Upper lobe of left lung (tissue), 6 donors: Measurements from ENCODE around the gene DLGAP5. TPM values are rescaled to one million over a fixed set of nuclear protein-coding genes. Genes with fewer than 3 reads are reported as not detected.
A peak's percentile ranks its signal among the peaks of the same experiment; 100 is the strongest.

ENCODE experiments used
- ATAC-seq, 2 donors: fragments of 200-7000 bp; cut with Tn5 transposase; one replicate each; pipeline ENCODE4 v1.9.1; 2022; ENCODE audit warnings: mild to moderate bottlenecking in 2 of 2, moderate library complexity in 2 of 2; ENCODE audit not compliant: low FRiP score in 2 of 2
- DNase-seq, 2 donors: peaks; one replicate each; pipeline ENCODE4 v3.0.0-alpha.2; 2019 to 2020
- H3K27ac ChIP-seq, 4 donors: fragments of 200-600 bp; sonication (generic); one replicate each; pipeline ENCODE4 v1.5.1; 2016 to 2019
- H3K27me3 ChIP-seq, 4 donors: fragments of 200-600 bp; sonication (generic); one replicate each; pipeline ENCODE4 v1.5.1; 2017 to 2019
- H3K36me3 ChIP-seq, 4 donors: fragments of 200-600 bp; sonication (generic); one replicate each; pipeline ENCODE4 v1.5.1; 2016 to 2019
- H3K4me1 ChIP-seq, 4 donors: fragments of 200-600 bp; sonication (generic); one replicate each; pipeline ENCODE4 v1.5.1; 2018 to 2019
- H3K4me3 ChIP-seq, 4 donors: fragments of 200-600 bp; sonication (generic); one replicate each; pipeline ENCODE4 v1.5.1; 2017 to 2019; ENCODE audit warnings: mild to moderate bottlenecking in 2 of 4, moderate library complexity in 1 of 4
- H3K9me3 ChIP-seq, 4 donors: fragments of 200-600 bp; sonication (generic); one replicate each; pipeline ENCODE4 v1.5.1; 2018 to 2019
- EP300 ChIP-seq, 4 donors: sonication (generic); formaldehyde crosslinking; IDR thresholded peaks; one replicate each; pipeline ENCODE4 v1.5.1; 2017; ENCODE audit warnings: antibody characterized with exemption in 4 of 4, control low read depth in 2 of 4
- POLR2A ChIP-seq, 4 donors: fragments of 450-650 bp; IDR thresholded peaks; one replicate each; pipeline ENCODE4 v1.5.1; 2016 to 2017; ENCODE audit warnings: antibody characterized with exemption in 4 of 4, mild to moderate bottlenecking in 2 of 4
- POLR2AphosphoS5 ChIP-seq, 2 donors: sonication (generic); formaldehyde crosslinking; IDR thresholded peaks; one replicate each; pipeline ENCODE4 v1.5.1; 2017; ENCODE audit warnings: antibody characterized with exemption in 2 of 2
- WGBS, 2 donors: methylation state at CpG; one replicate each; pipeline ENCODE4 v1.1.5; 2017 to 2018; 5-methylcytosine and 5-hydroxymethylcytosine counted together
- total RNA-seq, 6 donors: library from RNA; depleted of rRNA in 4 of 6; stranded (reverse); fragments of >200 nt in 4 of 6; gene quantifications; one replicate each; pipeline versions ENCODE4 v1.1.0 to v1.2.1, GENCODE V29; 2016 to 2021
- TF ChIP-seq, protein P1 (sequence below), 6 experiments: fragments of 450-650 bp in 4 of 6; fragments of 200-600 bp in 2 of 6; sonication (generic) in 2 of 6; IDR thresholded peaks; one replicate each; pipeline ENCODE4 v1.5.1; 2016 to 2019; ENCODE audit warnings: antibody characterized with exemption in 6 of 6
- donor health status: DM: no; HTN: no; CAD: no; lungs with moderate emphysema.
- donor health status: DM: no; HTN: yes; CAD: no; lungs with severe emphysema.

The DLGAP5 gene
- total RNA-seq, 6 donors from 2014 or later, result 0.39 to 1.6 (median 0.87) TPM; not detected in 2

DNA sequence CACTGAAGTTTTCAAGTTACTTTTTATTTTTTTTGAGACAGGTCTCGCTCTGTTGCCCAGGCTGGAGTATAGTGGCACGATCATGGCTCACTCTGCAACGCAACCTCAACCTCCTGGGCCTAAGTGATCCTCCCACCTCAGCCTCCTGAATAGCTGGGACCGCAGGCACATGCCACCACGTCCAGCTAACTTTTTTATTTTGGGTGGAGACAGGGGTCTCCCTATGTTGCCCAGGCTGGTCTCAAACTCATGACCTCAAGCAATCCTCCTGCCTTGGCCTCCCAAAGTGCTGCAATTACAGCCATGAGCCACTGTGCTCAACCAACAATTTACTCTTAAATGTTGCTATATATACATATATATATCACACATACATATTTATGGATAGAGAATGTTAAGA, 89.7 kb downstream of the DLGAP5 start:
- WGBS, 2 donors, result 88 to 94% methylated on average over 5 of the region's 5 CpGs
- H3K4me1 ChIP-seq, result peaks cover 58 to 81% (median 64%) of the 10 kb centered on the region in 4 donors
- ATAC-seq, result no peak

DNA sequence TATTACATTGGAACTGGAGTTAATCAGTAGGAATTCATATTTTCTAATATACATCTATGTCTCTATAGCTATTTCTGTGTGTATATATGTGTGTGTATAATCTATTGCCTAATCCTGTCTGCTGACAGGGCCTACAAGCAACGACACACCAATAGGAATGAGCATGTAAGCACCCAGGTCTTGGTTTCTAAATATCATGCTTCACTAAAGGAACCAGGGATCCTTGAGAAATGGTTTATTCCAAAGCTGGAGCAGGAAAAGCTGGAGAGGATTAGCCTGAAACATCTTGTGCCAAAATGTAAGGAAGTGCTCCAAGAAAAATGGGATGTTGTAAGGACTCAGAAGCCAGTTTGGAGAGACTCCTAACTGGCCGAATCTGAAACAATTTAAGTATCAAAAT, 91.6 kb downstream of the DLGAP5 start:
- DNase-seq (peak in 1 of 2 donors; percentile 21), ATAC-seq (no peak)
- Histone ChIP-seq H3K9me3 (peaks cover 0 to 7% (median 0%) of the 10 kb centered on the region in 4 donors), H3K27ac (peak overlapping the region; percentile 81 to 93 (median 92)), H3K4me3 (no peak overlapping the region), H3K27me3 (no peaks in the 10 kb centered on the region), H3K4me1 (peaks cover 53 to 67% (median 61%) of the 10 kb centered on the region in 4 donors), H3K36me3 (no peaks in the 10 kb centered on the region)
- WGBS, 2 donors, result 36 to 52% methylated on average over 2 of the region's 2 CpGs
- TF ChIP-seq POLR2A (IDR thresholded peaks at IDR 0.05) (no peak), EP300 (IDR thresholded peaks at IDR 0.05) (no peak), POLR2AphosphoS5 (IDR thresholded peaks at IDR 0.05) (no peak)
- TF ChIP-seq, protein P1, sequence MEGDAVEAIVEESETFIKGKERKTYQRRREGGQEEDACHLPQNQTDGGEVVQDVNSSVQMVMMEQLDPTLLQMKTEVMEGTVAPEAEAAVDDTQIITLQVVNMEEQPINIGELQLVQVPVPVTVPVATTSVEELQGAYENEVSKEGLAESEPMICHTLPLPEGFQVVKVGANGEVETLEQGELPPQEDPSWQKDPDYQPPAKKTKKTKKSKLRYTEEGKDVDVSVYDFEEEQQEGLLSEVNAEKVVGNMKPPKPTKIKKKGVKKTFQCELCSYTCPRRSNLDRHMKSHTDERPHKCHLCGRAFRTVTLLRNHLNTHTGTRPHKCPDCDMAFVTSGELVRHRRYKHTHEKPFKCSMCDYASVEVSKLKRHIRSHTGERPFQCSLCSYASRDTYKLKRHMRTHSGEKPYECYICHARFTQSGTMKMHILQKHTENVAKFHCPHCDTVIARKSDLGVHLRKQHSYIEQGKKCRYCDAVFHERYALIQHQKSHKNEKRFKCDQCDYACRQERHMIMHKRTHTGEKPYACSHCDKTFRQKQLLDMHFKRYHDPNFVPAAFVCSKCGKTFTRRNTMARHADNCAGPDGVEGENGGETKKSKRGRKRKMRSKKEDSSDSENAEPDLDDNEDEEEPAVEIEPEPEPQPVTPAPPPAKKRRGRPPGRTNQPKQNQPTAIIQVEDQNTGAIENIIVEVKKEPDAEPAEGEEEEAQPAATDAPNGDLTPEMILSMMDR (IDR thresholded peaks at IDR 0.05), result no peak

More for the DNA sequence above, 89.7 kb downstream of the DLGAP5 start:
- Histone ChIP-seq H3K9me3 (peaks cover 0 to 7% (median 0%) of the 10 kb centered on the region in 4 donors), H3K4me3 (no peak overlapping the region), H3K27ac (peak overlapping the region; percentile 84 to 93 (median 92)), H3K36me3 (no peaks in the 10 kb centered on the region), H3K27me3 (no peaks in the 10 kb centered on the region)
- no peak for TF ChIP-seq EP300 (IDR thresholded peaks at IDR 0.05)
- TF ChIP-seq POLR2AphosphoS5 (IDR thresholded peaks at IDR 0.05), result no peak
- TF ChIP-seq, protein P1 (IDR thresholded peaks at IDR 0.05), result no peak
- no peak for TF ChIP-seq POLR2A (IDR thresholded peaks at IDR 0.05)
- DNase-seq, result peak in 1 of 2 donors; percentile 14

DNA sequence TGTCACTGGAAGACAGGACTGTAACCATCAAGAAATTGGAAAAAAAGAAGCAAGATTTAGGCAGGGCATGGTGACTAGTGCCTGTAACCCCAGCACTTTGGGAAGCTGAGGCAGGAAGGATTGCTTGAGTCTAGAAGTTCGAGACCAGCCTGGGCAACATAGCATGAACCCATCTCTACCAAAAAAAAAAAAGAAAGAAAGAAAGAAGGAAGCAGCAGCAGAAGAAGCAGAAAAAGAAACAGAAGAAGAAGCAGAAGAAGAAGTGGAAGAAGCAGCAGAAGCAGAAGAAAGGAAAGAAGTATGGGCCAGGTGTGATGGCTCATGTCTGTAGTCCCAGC, 92.9 kb downstream of the DLGAP5 start:
- Histone ChIP-seq H3K27me3 (no peaks in the 10 kb centered on the region), H3K4me3 (no peak overlapping the region), H3K9me3 (no peaks in the 10 kb centered on the region), H3K36me3 (no peaks in the 10 kb centered on the region), H3K27ac (peak overlapping the region; percentile 71 to 81 (median 75)), H3K4me1 (peaks cover 43 to 55% (median 50%) of the 10 kb centered on the region in 4 donors)
- DNase-seq (no peak), ATAC-seq (no peak)
- WGBS, 2 donors, result 78 to 94% methylated on average over 1 of the region's 1 CpG
- no peak for TF ChIP-seq EP300 (IDR thresholded peaks at IDR 0.05)
- TF ChIP-seq, protein P1 (IDR thresholded peaks at IDR 0.05), result no peak
- no peak for TF ChIP-seq POLR2AphosphoS5 (IDR thresholded peaks at IDR 0.05)
- no peak for TF ChIP-seq POLR2A (IDR thresholded peaks at IDR 0.05)

Other genes with a start within 250 kb of the DLGAP5 start
- 1 to 10 TPM; 1.0 to 5.0 (median 2.6) TPM for gene WDHD1, start 164.5 kb downstream of the DLGAP5 start, total RNA-seq
- gene SOCS4, start 164.3 kb downstream of the DLGAP5 start, total RNA-seq, result 10 to 100 TPM in 4 of 6 donors, 1 to 10 TPM in 2; 4.4 to 26.5 (median 18.4) TPM
- gene MAPK1IP1L, start 139.9 kb downstream of the DLGAP5 start, total RNA-seq, result 10 to 100 TPM; 22.0 to 81.8 (median 59.3) TPM
- 100 to 1,000 TPM; 205 to 710 (median 440) TPM for gene LGALS3, start 62.3 kb downstream of the DLGAP5 start, total RNA-seq
- 10 to 100 TPM; 19.9 to 52.1 (median 34.0) TPM for gene FBXO34, start 79.8 kb upstream of the DLGAP5 start, total RNA-seq
- gene ATG14, start 220.2 kb upstream of the DLGAP5 start, total RNA-seq, result 10 to 100 TPM in 4 of 6 donors, 1 to 10 TPM in 2; 7.6 to 29.3 (median 11.1) TPM
- not detected for gene TBPL2, start 249.0 kb upstream of the DLGAP5 start, total RNA-seq